NCI-H774 (cell line): ENCODE results near the gene RABL6.
A peak's percentile ranks its signal among the peaks of the same experiment; 100 is the strongest.
"Not testable (repeated sequence)": the region's sequence is repeated elsewhere in the genome, so short reads cannot be mapped to it uniquely, and the experiment has no call there.

Experiments used
- DNase-seq: peaks from one replicate; lab custom pipeline; 2025; lab: John Stamatoyannopoulos, UW

The RABL6 gene

GRCh38 chr9:136882109-136882946 lies 74.6 kb downstream of the RABL6 start:
- no peak for DNase-seq

GRCh38 chr9:136882947-136883283 lies 75.2 kb downstream of the RABL6 start:
- DNase-seq: not testable (repeated sequence)

- DNase-seq: not testable (repeated sequence)
These were observed 75.9 kb downstream of the RABL6 start for GRCh38 chr9:136883670-136884069.

GRCh38 chr9:136885950-136886578 lies 78.3 kb downstream of the RABL6 start, which contains the start of gene TRAF2:
TSS of gene TRAF2 (plus strand) at chr9:136886516. CDS start at chr9:136898741, 12,225 bp downstream.
- peak; percentile 100 for DNase-seq

- DNase-seq: no peak
These were observed 79.2 kb downstream of the RABL6 start for GRCh38 chr9:136886610-136887597.

- DNase-seq: no peak
These were observed 80.7 kb downstream of the RABL6 start for GRCh38 chr9:136888454-136888853.

- no peak for DNase-seq
These were observed 82.1 kb downstream of the RABL6 start for GRCh38 chr9:136889858-136890257.

- DNase-seq: no peak
These were observed 82.9 kb downstream of the RABL6 start for GRCh38 chr9:136890661-136891060.
